GM21576 (cell line): ENCODE results near the gene GPR84.
A peak's percentile ranks its signal among the peaks of the same experiment; 100 is the strongest.
"Not testable (repeated sequence)": the region's sequence is repeated elsewhere in the genome, so short reads cannot be mapped to it uniquely, and the experiment has no call there.

Source experiments
- ATAC-seq: cut with Tn5 transposase; IDR thresholded peaks from one replicate; pipeline ENCODE4 v1.9.1; 2021; ENCODE audit warnings: mild to moderate bottlenecking, moderate library complexity; ENCODE audit not compliant: unreplicated experiment

The GPR84 gene

DNA sequence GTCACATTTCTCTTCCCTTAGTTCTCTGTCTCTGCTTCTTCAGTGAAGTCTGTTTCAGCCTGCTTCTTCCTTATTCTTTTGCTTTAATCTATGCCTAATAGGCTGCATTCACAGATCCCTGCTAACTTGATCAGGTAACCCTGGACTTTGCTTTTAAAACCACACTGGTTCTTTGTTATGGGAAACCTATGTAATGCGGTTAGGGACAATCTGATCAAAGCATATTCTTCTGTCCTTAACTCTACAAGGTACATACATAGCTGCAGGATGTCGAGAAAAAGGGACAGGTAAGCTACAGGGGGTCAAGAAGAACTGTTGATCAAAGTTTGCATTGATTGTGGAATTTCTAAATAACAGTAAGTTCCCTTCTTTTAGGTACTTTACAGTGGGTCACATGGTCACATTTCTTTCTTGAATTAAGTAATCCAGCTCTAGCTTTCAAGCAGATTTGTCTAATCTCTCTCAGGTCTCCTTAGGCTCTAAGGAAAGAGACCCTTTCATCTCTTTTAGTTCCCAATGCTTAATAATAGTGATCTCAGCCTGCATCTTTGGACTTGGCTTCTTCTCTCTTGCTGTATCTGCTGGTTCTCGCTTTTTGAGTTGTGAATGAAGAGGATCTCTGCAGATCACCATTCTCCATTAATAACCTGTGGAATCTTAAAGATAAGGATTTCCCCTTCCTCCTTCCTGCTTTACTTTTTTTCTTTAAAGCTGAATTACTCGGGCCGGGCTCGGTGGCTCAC is 35.5 kb downstream of the GPR84 start:
- no peak for ATAC-seq

DNA sequence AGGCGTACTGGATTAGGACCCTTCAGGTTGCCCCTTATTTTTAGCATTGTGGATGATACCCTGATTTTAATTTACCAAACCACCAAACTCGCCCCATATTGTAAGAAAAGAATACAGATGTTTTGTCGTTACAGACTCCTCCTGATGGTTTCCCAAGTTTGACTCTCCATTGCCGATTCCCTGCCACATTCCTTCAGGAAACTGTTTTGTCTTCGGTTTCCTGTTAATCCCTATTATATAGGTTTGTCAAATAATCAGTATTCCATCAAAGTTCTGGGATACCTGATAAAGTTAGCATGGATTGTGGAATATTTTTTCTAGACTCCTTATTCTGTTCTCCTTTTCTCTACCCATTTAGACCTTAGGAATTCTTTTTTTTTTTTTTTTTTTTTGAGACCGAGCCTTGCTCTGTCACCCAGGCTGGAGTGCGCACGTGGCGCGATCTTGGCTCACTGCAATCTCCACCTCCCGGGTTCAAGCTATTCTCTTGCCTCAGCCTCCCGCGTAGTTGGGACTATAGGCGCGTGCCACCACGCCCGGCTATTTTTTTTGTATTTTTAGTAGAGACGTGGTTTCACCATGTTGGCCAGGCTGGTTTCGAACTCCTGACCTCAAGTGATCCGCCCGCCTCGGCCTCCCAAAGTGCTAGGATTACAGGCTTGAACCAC is 38.7 kb downstream of the GPR84 start:
- not testable (repeated sequence) for ATAC-seq

DNA sequence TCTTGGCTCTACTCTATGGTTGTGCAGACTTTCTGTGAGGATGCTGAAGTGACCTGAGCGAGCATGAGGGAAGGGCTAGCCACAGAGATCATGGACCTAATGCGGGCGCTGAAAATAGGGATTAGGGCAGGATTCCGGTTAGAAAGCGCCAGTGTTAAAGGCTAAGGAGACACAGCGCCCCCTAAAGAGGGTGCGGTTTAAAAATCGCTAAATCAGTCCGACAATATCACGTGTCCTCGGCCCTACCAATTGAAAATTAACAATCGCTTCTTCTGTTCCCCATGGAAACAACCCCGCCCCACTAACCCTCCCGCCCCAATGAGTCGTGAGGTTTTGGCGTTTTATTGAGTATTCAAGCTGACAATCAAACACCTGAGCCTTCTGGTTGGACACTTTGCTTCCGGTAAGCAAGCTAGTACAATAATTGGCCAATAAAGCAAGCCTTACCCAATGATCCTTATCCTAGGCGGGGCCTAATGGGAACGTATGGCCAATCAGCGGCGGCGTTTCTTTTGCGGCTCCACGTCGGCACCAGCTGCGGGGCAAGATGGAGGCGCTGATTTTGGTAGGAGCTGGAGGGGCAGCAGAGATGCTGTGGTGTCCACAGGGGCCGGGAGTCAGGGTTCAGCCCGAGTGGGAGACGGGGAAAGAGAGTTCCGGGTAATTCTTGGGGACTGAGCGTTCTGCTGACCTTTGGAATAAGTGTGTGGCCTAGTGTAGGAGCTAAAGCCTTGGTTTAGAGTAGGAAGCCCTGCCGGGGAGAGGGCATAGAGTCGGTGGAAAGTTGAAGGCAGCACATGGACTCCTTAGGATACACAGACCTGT is 39.5 kb downstream of the GPR84 start, which contains the start of gene COPZ1:
TSS of gene COPZ1 (plus strand) at position 515 of the 825 bp plus-strand sequence. CDS start at position 548, 33 bp downstream.
- ATAC-seq = peak; percentile 97

DNA sequence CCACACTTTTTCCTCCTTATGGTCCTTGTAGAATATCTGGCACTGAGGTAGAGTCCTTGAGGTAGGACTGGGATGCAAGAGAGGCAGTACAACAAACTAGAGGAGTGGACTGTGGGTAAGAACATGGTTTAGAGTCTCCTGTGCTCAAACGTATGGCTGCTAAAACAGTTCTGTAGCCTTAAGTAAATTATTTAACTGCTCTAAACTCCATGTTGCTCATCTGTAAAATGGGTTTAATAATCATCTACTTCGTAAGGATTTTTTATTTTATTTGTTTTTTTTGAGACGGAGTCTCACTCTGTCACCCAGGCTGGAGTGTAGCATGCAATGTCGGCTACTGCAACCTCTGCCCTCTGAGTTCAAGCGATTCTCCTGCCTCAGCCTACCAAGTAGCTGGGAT is 42.9 kb downstream of the GPR84 start:
- no peak for ATAC-seq
